OCI-LY7 (cell line): ENCODE data around the gene PUM2. TPM values are rescaled to one million over a fixed set of nuclear protein-coding genes. Genes with fewer than 3 reads are reported as not detected.

ENCODE experiments used
- BruUV-seq: library from RNA; stranded (reverse); fragments of 400-500 nt; replicated peaks from 2 replicates; lab custom pipeline; 2021; lab: Mats Ljungman, UMichigan
- CTCF ChIA-PET: fragments of 300-600 bp; sonication (Branson Sonifier 250); formaldehyde crosslinking; loops from one replicate; lab custom pipeline; 2022; ENCODE audit warnings: antibody characterized with exemption; ENCODE audit not compliant: unreplicated experiment; lab: Charles Lee
- POLR2A ChIA-PET: fragments of 300-600 bp; sonication (Branson Sonifier 250); formaldehyde crosslinking; loops from one replicate; lab custom pipeline; 2022; ENCODE audit warnings: antibody characterized with exemption; lab: Charles Lee
- DNase-seq: peaks from one replicate; pipeline ENCODE4 v3.0.0-alpha.2; 2015; ENCODE audit warnings: low spot score
- H2AFZ ChIP-seq: fragments of 200-600 bp; sonication (generic), shearing (Covaris generic); 2 replicates; pipeline ENCODE4 v1.6.1; 2014; ENCODE audit warnings: mild to moderate bottlenecking, antibody characterized with exemption, low read length, moderate library complexity
- H3K27ac ChIP-seq: fragments of 200-600 bp; sonication (generic); 2 replicates; pipeline ENCODE4 v1.5.1; 2014; ENCODE audit warnings: mixed run types, low read depth, mild to moderate bottlenecking, moderate library complexity, low read length, inconsistent platforms; ENCODE audit not compliant: poor library complexity, severe bottlenecking
- H3K36me3 ChIP-seq: fragments of 200-600 bp; sonication (generic); 2 replicates; pipeline ENCODE4 v1.6.1; 2014; ENCODE audit warnings: mild to moderate bottlenecking, antibody characterized with exemption, low read length, moderate library complexity, mixed read lengths; ENCODE audit not compliant: insufficient read depth
- H3K4me1 ChIP-seq: fragments of 200-600 bp; sonication (generic); 2 replicates; pipeline ENCODE4 v1.5.1; 2014; ENCODE audit warnings: mild to moderate bottlenecking, low read length; ENCODE audit not compliant: insufficient read depth, poor library complexity, severe bottlenecking
- H3K4me2 ChIP-seq: fragments of 200-600 bp; sonication (generic); 2 replicates; pipeline ENCODE4 v1.6.1; 2014; ENCODE audit warnings: mild to moderate bottlenecking, low read length
- H3K4me3 ChIP-seq: fragments of 200-600 bp; sonication (generic); 2 replicates; pipeline ENCODE4 v1.5.1; 2014; ENCODE audit warnings: mild to moderate bottlenecking, low read depth, low read length; ENCODE audit not compliant: poor library complexity, severe bottlenecking
- H3K79me2 ChIP-seq: fragments of 200-600 bp; sonication (generic); 2 replicates; pipeline ENCODE4 v1.6.1; 2016; ENCODE audit warnings: low read depth, mild to moderate bottlenecking, low read length, moderate library complexity, mixed read lengths; ENCODE audit not compliant: insufficient read depth
- H3K9me2 ChIP-seq: fragments of 200-600 bp; sonication (generic); 2 replicates; pipeline ENCODE4 v1.6.1; 2016; ENCODE audit warnings: mild to moderate bottlenecking, low read length, mixed read lengths; ENCODE audit not compliant: insufficient read depth
- H3K9me3 ChIP-seq: fragments of 200-600 bp; sonication (generic); 2 replicates; pipeline ENCODE4 v1.6.1; 2014; ENCODE audit warnings: mild to moderate bottlenecking, mixed run types, low read length, mixed read lengths
- H4K20me1 ChIP-seq: fragments of 200-600 bp; sonication (generic); 2 replicates; pipeline ENCODE4 v1.6.1; 2014; ENCODE audit warnings: mild to moderate bottlenecking, antibody characterized with exemption, low read length, moderate library complexity, mixed read lengths; ENCODE audit not compliant: insufficient read depth
- CTCF ChIP-seq: fragments of 200-600 bp; sonication (generic); conservative IDR thresholded peaks from 2 replicates; pipeline ENCODE4 v1.5.1; 2014; ENCODE audit warnings: mild to moderate bottlenecking, antibody characterized with exemption, low read length, moderate library complexity, mixed read lengths
- EZH2phosphoT487 ChIP-seq: fragments of 200-600 bp; sonication (generic); IDR thresholded peaks from 2 replicates; pipeline ENCODE4 v1.6.1; 2018; ENCODE audit warnings: low read depth, borderline replicate concordance, mild to moderate bottlenecking, mixed run types, antibody characterized with exemption, low read length, moderate library complexity, mixed read lengths
- intact Hi-C: fragments of 100-400 bp; cut with micrococcal nuclease; formaldehyde crosslinking; loops from one replicate; pipeline ENCODE4 v1.10.0; 2022; ENCODE audit not compliant: unreplicated experiment
- total RNA-seq, 2 experiments: library from RNA; depleted of rRNA in 1 of 2; stranded (reverse); fragments of >200 nt in 1 of 2; shearing (Covaris generic) in 1 of 2; gene quantifications; 2 replicates each; pipeline ENCODE4 v1.2.3, GENCODE V29; 2014 to 2022

PUM2 gene
- total RNA-seq, 2 experiments from 2014 or later: 48.2 to 122 TPM

- Histone ChIP-seq H3K4me1 (peaks cover 50% of the 10 kb centered on the region), H3K9me2 (no peaks in the 10 kb centered on the region), H3K4me3 (peak overlapping the region; percentile 82), H3K9me3 (no peaks in the 10 kb centered on the region), H3K27ac (no peak overlapping the region), H3K4me2 (peak overlapping the region; percentile 75), H3K36me3 (peaks cover 53% of the 10 kb centered on the region), H4K20me1 (peaks cover 57% of the 10 kb centered on the region), H2AFZ (no peak overlapping the region), H3K79me2 (peaks cover 88% of the 10 kb centered on the region)
- TF ChIP-seq EZH2phosphoT487 (no peak), CTCF (no peak)
- POLR2A ChIA-PET: interaction anchor here (1.0 to 1.7 kb wide), 4 partner anchors 10 to 303 kb away, joined by 3 to 4 read pairs (median 4); partner anchors contain the start of gene LAPTM4A
- CTCF ChIA-PET: no interaction called here
- intact Hi-C loops: no loop called here
- no TSS peak for BruUV-seq
- DNase-seq: no peak
Observed at GRCh38 chr2:20346565-20347381, 3.9 kb downstream of the PUM2 start.

GRCh38 chr2:20343128-20343527 is 7.5 kb downstream of the PUM2 start:
- no peak for TF ChIP-seq EZH2phosphoT487
- TF ChIP-seq CTCF: no peak
- CTCF ChIA-PET: no interaction called here
- Histone ChIP-seq H2AFZ (no peak overlapping the region), H3K27ac (no peak overlapping the region), H3K9me3 (no peaks in the 10 kb centered on the region), H3K4me2 (no peak overlapping the region), H3K79me2 (peaks cover 100% of the 10 kb centered on the region), H3K4me1 (peaks cover 72% of the 10 kb centered on the region), H4K20me1 (peaks cover 78% of the 10 kb centered on the region), H3K4me3 (no peak overlapping the region), H3K36me3 (peaks cover 69% of the 10 kb centered on the region), H3K9me2 (no peaks in the 10 kb centered on the region)
- no TSS peak for BruUV-seq
- intact Hi-C loops: no loop called here
- POLR2A ChIA-PET: interaction anchor here (0.9 to 2.1 kb wide), 4 partner anchors 10 to 35 kb away, joined by 3 to 11 read pairs (median 4); no protein-coding TSS in a partner anchor
- DNase-seq: no peak

GRCh38 chr2:20339012-20339411 is 11.6 kb downstream of the PUM2 start:
- TF ChIP-seq CTCF (no peak), EZH2phosphoT487 (no peak)
- no peak overlapping the region for H3K4me2 ChIP-seq
- peaks cover 66% of the 10 kb centered on the region for H4K20me1 ChIP-seq
- H3K9me2 ChIP-seq: no peaks in the 10 kb centered on the region
- peaks cover 78% of the 10 kb centered on the region for H3K36me3 ChIP-seq
- ChIA-PET POLR2A (interaction anchor here (0.7 to 1.4 kb wide), 2 partner anchors 11 to 20 kb away, joined by 3 read pairs; no protein-coding TSS in a partner anchor), CTCF (no interaction called here)
- no peak overlapping the region for H3K4me3 ChIP-seq
- no TSS peak for BruUV-seq
- H3K27ac ChIP-seq: no peak overlapping the region
- DNase-seq: no peak
- H3K4me1 ChIP-seq: peaks cover 37% of the 10 kb centered on the region
- H2AFZ ChIP-seq: no peak overlapping the region
- H3K79me2 ChIP-seq: peaks cover 100% of the 10 kb centered on the region
- H3K9me3 ChIP-seq: peaks cover 17% of the 10 kb centered on the region; the same call in 1 of the 2 replicates
- intact Hi-C loops: no loop called here
